H1 (cell line): ENCODE measurements around the gene CKLF. TPM values are rescaled to one million over a fixed set of nuclear protein-coding genes. Genes with fewer than 3 reads are reported as not detected.

ENCODE experiments used
- CTCF ChIA-PET: fragments of 300-600 bp; sonication (Branson Sonifier 250); formaldehyde crosslinking; loops from one replicate; lab custom pipeline; 2021; ENCODE audit not compliant: partially characterized antibody; lab: Charles Lee
- POLR2A ChIA-PET: fragments of 300-600 bp; sonication (Branson Sonifier 250); formaldehyde crosslinking; loops from one replicate; lab custom pipeline; 2021; ENCODE audit warnings: inconsistent platforms; ENCODE audit not compliant: partially characterized antibody; lab: Charles Lee
- DNase-seq, 2 experiments: peaks; one replicate each; pipeline versions ENCODE4 v3.0.0 to v3.0.0-alpha.2; 2010 to 2022; ENCODE audit warnings: low spot score in 2 of 2, low read depth in 1 of 2, mixed read lengths in 1 of 2
- FAIRE-seq: peaks from 2 replicates; lab custom pipeline; 2011; peaks lifted over from hg19 to GRCh38; lab: Jason Lieb, UNC
- H2AFZ ChIP-seq: 2 replicates; pipeline ENCODE4 v1.8.1; 2012; ENCODE audit warnings: low read length, inconsistent platforms
- H2AK5ac ChIP-seq: 2 replicates; pipeline ENCODE4 v1.6.1; 2013; ENCODE audit warnings: low read depth, low read length
- H2BK120ac ChIP-seq: replicated peaks from 2 replicates; pipeline ENCODE3; 2013; ENCODE audit warnings: low read depth, low read length, inconsistent platforms
- H2BK12ac ChIP-seq: 2 replicates; pipeline ENCODE4 v1.6.1; 2013; ENCODE audit warnings: low read depth, low read length
- H2BK15ac ChIP-seq: 2 replicates; pipeline ENCODE4 v1.6.1; 2013; ENCODE audit warnings: low read length
- H2BK20ac ChIP-seq: 2 replicates; pipeline ENCODE4 v1.6.1; 2013; ENCODE audit warnings: low read length
- H2BK5ac ChIP-seq: 2 replicates; pipeline ENCODE4 v1.6.1; 2013; ENCODE audit warnings: low read depth, low read length
- H3K14ac ChIP-seq: 2 replicates; pipeline ENCODE4 v1.6.1; 2013; ENCODE audit warnings: inconsistent platforms; ENCODE audit not compliant: insufficient read length
- H3K18ac ChIP-seq: 2 replicates; pipeline ENCODE4 v1.6.1; 2013; ENCODE audit warnings: low read length; ENCODE audit errors: extremely low read depth
- H3K23ac ChIP-seq: 2 replicates; pipeline ENCODE4 v1.6.1; 2013; ENCODE audit warnings: inconsistent platforms; ENCODE audit not compliant: insufficient read length
- H3K23me2 ChIP-seq: 2 replicates; pipeline ENCODE4 v1.6.1; 2013; ENCODE audit warnings: low read depth, low read length
- H3K27ac ChIP-seq: 2 replicates; pipeline ENCODE4 v1.6.1; 2011; ENCODE audit warnings: low read depth, low read length, inconsistent platforms
- H3K27me3 ChIP-seq, 4 experiments: replicated peaks in 1 of 4; 1 replicate in 1 of 4; 2 replicates in 3 of 4; pipeline versions ENCODE4 v1.6.1 to v1.8.1; 2011 to 2013; ENCODE audit warnings: low read length in 3 of 4, mild to moderate bottlenecking in 3 of 4, inconsistent platforms in 2 of 4, mixed read lengths in 2 of 4, moderate library complexity in 1 of 4; ENCODE audit not compliant: control insufficient read depth in 3 of 4, insufficient read depth in 3 of 4; ENCODE audit errors: extremely low read depth in 1 of 4
- H3K36me3 ChIP-seq, 4 experiments: 2 replicates each; pipeline versions ENCODE4 v1.6.1 to v1.8.1; 2011 to 2013; ENCODE audit warnings: mild to moderate bottlenecking in 4 of 4, low read length in 3 of 4, moderate library complexity in 2 of 4, control low read depth in 1 of 4, inconsistent platforms in 1 of 4; ENCODE audit not compliant: insufficient read depth in 4 of 4, control insufficient read depth in 2 of 4
- H3K4ac ChIP-seq: replicated peaks from 2 replicates; pipeline ENCODE3; 2013; ENCODE audit warnings: low read length, low read depth, mixed read lengths, inconsistent platforms; ENCODE audit not compliant: insufficient read length
- H3K4me1 ChIP-seq, 4 experiments: replicated peaks in 1 of 4; 1 replicate in 1 of 4; 2 replicates in 3 of 4; pipeline versions ENCODE4 v1.6.1 to v1.8.1; 2011 to 2013; ENCODE audit warnings: low read length in 3 of 4, inconsistent platforms in 2 of 4, mixed read lengths in 1 of 4; ENCODE audit not compliant: insufficient read depth in 4 of 4, control insufficient read depth in 3 of 4
- H3K4me2 ChIP-seq, 2 experiments: 2 replicates each; pipeline versions ENCODE4 v1.6.1 to v1.8.1; 2011 to 2013; ENCODE audit warnings: low read depth in 2 of 2, low read length in 2 of 2, control low read depth in 1 of 2, inconsistent platforms in 1 of 2, mild to moderate bottlenecking in 1 of 2; ENCODE audit not compliant: insufficient read depth in 1 of 2
- H3K4me3 ChIP-seq, 4 experiments: fragments of 200-600, 300-600 bp in 1 of 4; sonication (generic), shearing (Covaris generic), sonication (Bioruptor Twin) in 1 of 4; 2 replicates each; pipeline versions ENCODE4 v1.5.1 to v1.8.1; 2011 to 2016; ENCODE audit warnings: low read length in 4 of 4, low read depth in 3 of 4, control low read depth in 2 of 4, inconsistent platforms in 2 of 4, mild to moderate bottlenecking in 2 of 4, mixed read lengths in 1 of 4, moderate library complexity in 1 of 4; ENCODE audit not compliant: insufficient read depth in 2 of 4; ENCODE audit errors: extremely low read depth in 1 of 4
- H3K56ac ChIP-seq: replicated peaks from 2 replicates; pipeline ENCODE3; 2013; ENCODE audit warnings: low read depth, mild to moderate bottlenecking, mixed read lengths, low read length, inconsistent platforms; ENCODE audit not compliant: insufficient read length
- H3K79me1 ChIP-seq: 2 replicates; pipeline ENCODE4 v1.6.1; 2013; ENCODE audit warnings: low read depth, low read length, control low read depth
- H3K79me2 ChIP-seq, 2 experiments: 2 replicates each; pipeline versions ENCODE4 v1.6.1 to v1.8.1; 2012 to 2013; ENCODE audit warnings: low read length in 2 of 2, mild to moderate bottlenecking in 2 of 2, inconsistent platforms in 1 of 2; ENCODE audit not compliant: insufficient read depth in 2 of 2, control insufficient read depth in 1 of 2
- H3K9ac ChIP-seq, 4 experiments: replicated peaks in 1 of 4; 1 replicate in 1 of 4; 2 replicates in 3 of 4; pipeline versions ENCODE4 v1.6.1 to v1.8.1; 2011 to 2013; ENCODE audit warnings: low read depth in 3 of 4, low read length in 3 of 4, control low read depth in 2 of 4, mild to moderate bottlenecking in 2 of 4, moderate library complexity in 2 of 4, inconsistent platforms in 1 of 4; ENCODE audit errors: extremely low read depth in 1 of 4
- H3K9me3 ChIP-seq, 2 experiments: 2 replicates each; pipeline versions ENCODE4 v1.6.1 to v1.8.1; 2012 to 2013; ENCODE audit warnings: mild to moderate bottlenecking in 2 of 2, moderate library complexity in 2 of 2, control low read depth in 1 of 2, inconsistent platforms in 1 of 2, low read depth in 1 of 2, low read length in 1 of 2, mixed read lengths in 1 of 2; ENCODE audit not compliant: insufficient read depth in 2 of 2
- H4K20me1 ChIP-seq, 2 experiments: replicated peaks in 1 of 2; 2 replicates each; pipeline versions ENCODE3 to v1.8.1; 2011 to 2013; ENCODE audit warnings: inconsistent platforms in 2 of 2, low read length in 2 of 2, mild to moderate bottlenecking in 1 of 2; ENCODE audit not compliant: insufficient read depth in 2 of 2, control insufficient read depth in 1 of 2
- H4K5ac ChIP-seq: 2 replicates; pipeline ENCODE4 v1.6.1; 2013; ENCODE audit warnings: low read length, low read depth, mixed read lengths, inconsistent platforms; ENCODE audit not compliant: insufficient read length
- H4K8ac ChIP-seq: 2 replicates; pipeline ENCODE4 v1.8.0; 2013; ENCODE audit warnings: mild to moderate bottlenecking, moderate library complexity, low read length, inconsistent platforms; ENCODE audit not compliant: insufficient read depth; ENCODE audit errors: extremely low read depth
- H4K91ac ChIP-seq: replicated peaks from 2 replicates; pipeline ENCODE3; 2013; ENCODE audit warnings: low read length, mixed read lengths, inconsistent platforms; ENCODE audit not compliant: insufficient read length
- WGBS, 2 experiments: shearing (Covaris generic) in 1 of 2; methylation state at CpG; one replicate each; pipeline versions ENCODE4 v1.1.6 to v1.1.7; 2013 to 2015; ENCODE audit warnings: low lambda C conversion rate in 2 of 2, mixed read lengths in 2 of 2, inconsistent platforms in 1 of 2, low coverage in 1 of 2, missing lambda C conversion rate in 1 of 2; ENCODE audit not compliant: insufficient replicate concordance in 2 of 2, insufficient coverage in 1 of 2, insufficient read length in 1 of 2; ENCODE audit errors: extremely low coverage in 1 of 2, missing lambda C conversion rate in 1 of 2; 5-methylcytosine and 5-hydroxymethylcytosine counted together
- polyA plus RNA-seq, 7 experiments: library from polyadenylated mRNA; depleted of rRNA in 3 of 7; stranded (reverse) in 5 of 7; unstranded in 2 of 7; fragments of >200 nt in 5 of 7; fragments of 200-250 nt in 2 of 7; gene quantifications; 1 replicate in 5 of 7; 2 replicates in 1 of 7; 4 replicates in 1 of 7; pipeline versions ENCODE4 v1.2.1 to v1.2.3, GENCODE V29; 2011 to 2013; ENCODE audit warnings: missing spikeins in 2 of 7, mixed read lengths in 2 of 7
- total RNA-seq: library from RNA; stranded (reverse); fragmentation: NEBNext Ultra II Directional; extraction: Animal tissue kit (Norgen Biotek cat#: 25700); gene quantifications from 2 replicates; pipeline ENCODE4 v1.2.1, GENCODE V29; 2021

CKLF gene
- total and polyA plus RNA-seq, 2 of the 8 experiments (the other 6 are each of a cell fraction or from before 2014, with no cell fraction given): 21.1 to 63.5 TPM

- Histone ChIP-seq H3K14ac (no peak overlapping the region), H3K27ac (no peak overlapping the region), H4K91ac (no peak overlapping the region), H3K18ac (no peak overlapping the region), H3K4me1 (peaks cover 0 to 9% (median 2%) of the 10 kb centered on the region in 4 experiments; a peak in 4 of 7 replicates), H3K36me3 (no peaks in the 10 kb centered on the region), H3K56ac (no peak overlapping the region), H2BK5ac (no peak overlapping the region), H3K4me3 (no peak overlapping the region), H2BK120ac (no peak overlapping the region), H3K9ac (no peak overlapping the region), H2BK12ac (no peak overlapping the region), H2AFZ (no peak overlapping the region), H4K20me1 (no peaks in the 10 kb centered on the region), H3K23ac (no peak overlapping the region), H4K8ac (no peak overlapping the region), H3K4ac (no peak overlapping the region), H4K5ac (no peak overlapping the region), H3K4me2 (no peak overlapping the region), H3K79me2 (no peaks in the 10 kb centered on the region), H2AK5ac (no peak overlapping the region), H3K27me3 (no peaks in the 10 kb centered on the region), H3K23me2 (no peaks in the 10 kb centered on the region), H3K9me3 (no peaks in the 10 kb centered on the region), H3K79me1 (no peaks in the 10 kb centered on the region), H2BK20ac (no peak overlapping the region), H2BK15ac (no peak overlapping the region)
- CTCF ChIA-PET: interaction anchor here (0.8 to 1.4 kb wide), 4 partner anchors 10 to 40 kb away, joined by 3 to 6 read pairs (median 4); no protein-coding TSS in a partner anchor
- WGBS, 2 experiments: 84% methylated on average over 8 of the region's 8 CpGs; no CpG with 5 or more reads in 1 of the 2 experiments
- POLR2A ChIA-PET: interaction anchor here (1.0 kb wide), 1 partner anchor 15 kb away, joined by 3 read pairs; no protein-coding TSS in a partner anchor
- DNase-seq (no peak), FAIRE-seq (no peak)
These were observed 34.7 kb upstream of the CKLF start for GRCh38 chr16:66517586-66518263.
